HG03565 (cell line): ENCODE measurements around the gene POU5F1.

Experiments
- ATAC-seq: cut with Tn5 transposase; IDR thresholded peaks from one replicate; pipeline ENCODE4 v1.9.1; 2021; ENCODE audit warnings: mild to moderate bottlenecking, moderate library complexity; ENCODE audit not compliant: unreplicated experiment

The POU5F1 gene

DNA sequence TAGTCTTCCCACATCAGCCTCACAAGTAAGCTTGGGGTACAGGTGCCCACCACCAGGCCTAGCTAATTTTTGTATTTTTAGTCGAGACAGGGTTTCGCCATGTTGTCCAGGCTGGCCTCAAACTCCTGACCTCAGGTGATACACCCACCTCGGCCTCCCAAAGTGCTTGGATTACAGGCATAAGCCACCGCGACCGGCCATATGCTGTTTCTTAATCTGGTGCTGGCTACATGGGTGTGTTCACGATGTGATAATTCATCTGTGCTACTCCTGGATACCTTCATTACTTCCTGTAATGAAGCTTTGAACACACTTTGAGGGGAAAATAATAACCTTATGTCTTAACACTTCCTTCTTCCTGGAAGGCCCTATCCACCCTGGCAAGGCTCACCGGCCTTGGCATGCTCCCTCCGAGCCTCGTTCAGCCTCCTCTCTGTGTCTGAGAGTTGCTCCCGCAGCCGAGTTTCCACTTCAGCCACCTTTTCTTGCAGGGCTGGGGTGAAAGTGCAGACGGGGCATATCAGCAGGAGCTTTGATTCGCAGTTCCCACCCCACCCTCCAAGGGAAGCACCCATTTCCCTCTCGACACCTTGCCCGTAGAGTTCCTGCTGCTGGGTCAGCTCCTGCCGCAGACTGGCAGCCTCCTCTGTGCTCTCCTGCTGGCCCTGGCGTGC, 26.0 kb downstream of the POU5F1 start:
- ATAC-seq = no peak

DNA sequence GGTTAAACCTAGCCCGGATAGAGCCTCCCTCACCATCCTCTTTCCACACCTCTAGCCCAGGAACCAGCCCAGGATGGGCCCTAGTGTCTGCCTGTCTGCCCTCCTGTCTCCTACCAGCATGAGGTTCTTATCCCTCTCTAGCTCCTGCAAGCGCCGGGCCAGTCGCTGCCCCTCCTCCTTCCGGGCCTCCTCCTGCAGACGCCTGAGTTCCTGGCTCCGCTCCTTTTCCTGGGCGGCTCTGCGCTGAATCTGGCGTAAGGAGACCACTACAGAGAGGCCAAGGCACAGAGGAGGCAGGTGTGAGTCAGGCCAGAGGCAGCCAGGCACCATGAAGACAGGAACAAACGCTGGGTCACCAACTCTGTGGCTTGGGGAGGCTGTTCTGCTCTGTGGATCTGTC, 27.3 kb downstream of the POU5F1 start:
- no peak for ATAC-seq

DNA sequence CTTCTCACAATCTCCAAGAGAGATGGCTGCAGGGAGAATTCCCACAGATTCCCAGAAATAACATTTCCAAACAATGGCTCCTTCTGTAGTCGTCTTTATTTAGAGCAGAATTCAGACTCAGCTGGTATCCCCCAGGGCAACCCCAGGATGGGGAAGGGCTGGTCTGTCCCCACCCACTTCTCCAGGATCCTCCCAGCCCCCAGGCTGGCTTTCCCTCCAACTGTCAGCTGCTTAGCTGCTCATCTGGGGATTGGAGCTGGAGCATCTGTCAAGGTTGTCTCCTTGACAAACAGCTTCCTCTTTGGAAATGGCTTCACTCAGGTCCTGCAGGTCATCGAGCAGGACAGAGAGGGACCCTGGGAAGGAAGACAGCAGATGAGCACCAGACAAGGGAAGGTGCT, 28.1 kb downstream of the POU5F1 start:
- ATAC-seq = no peak

DNA sequence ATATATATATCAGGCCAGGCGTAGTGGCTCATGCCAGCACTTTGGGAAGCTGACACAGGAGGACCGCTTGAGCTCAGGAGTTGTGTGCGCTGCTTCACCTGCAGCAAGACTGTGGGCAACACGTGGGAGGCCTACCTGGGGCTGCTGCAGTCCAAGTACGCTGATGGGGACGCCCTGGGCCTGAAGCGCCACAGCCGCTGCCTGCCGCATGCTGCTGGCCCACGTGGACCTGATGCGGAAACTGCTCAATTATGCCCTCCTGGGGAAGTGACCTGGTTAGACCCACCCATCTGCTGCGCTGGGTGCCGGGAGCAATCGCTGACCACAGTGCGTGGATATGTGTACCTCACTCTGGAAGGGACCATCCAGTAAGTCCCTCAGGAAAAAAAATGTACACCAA, 29.8 kb downstream of the POU5F1 start:
- no peak for ATAC-seq

DNA sequence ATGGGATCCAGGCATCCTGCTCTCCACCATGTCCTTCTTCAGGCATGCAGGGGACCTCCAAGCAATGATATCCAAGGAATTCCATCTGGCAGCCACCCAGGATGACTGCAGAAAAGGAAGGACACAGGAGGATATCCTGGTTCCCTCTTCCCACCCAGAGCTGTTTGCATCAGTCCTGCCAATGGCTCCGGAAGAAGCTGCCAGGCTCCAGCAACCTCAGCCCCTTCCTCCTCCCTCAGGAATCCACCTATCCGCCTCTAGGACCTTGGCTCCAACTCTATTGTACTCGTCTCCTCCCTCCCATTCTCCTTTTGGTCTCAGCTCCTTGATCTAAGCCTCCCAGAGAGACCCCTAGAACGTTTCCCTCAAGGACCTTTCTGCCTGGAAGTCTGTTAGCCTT, 30.9 kb downstream of the POU5F1 start:
- ATAC-seq = no peak

DNA sequence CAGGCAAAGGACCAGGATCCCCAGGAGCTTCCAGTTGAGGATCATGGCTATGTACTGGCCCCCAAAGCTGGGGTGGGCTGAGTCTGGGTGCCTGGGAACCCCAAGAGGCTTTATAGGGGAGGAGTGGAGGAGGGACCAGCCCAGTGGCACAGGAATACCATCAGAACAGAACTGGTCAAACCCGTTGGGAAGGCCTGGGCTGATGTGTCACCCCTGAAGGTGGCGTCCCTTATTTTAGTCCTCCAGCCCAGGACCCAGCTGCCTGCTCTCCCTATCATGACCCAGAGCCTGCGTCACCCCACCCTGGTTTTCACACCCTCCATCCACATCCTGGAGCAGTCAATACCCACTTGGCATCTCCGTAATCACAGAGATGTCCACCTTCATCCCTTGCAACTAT, 31.5 kb downstream of the POU5F1 start, which contains the start of gene PSORS1C2:
Gene PSORS1C2 (minus strand): TSS at position 85 of the 400 bp plus-strand sequence. CDS start 40 bp downstream, at position 45.
- no peak for ATAC-seq

DNA sequence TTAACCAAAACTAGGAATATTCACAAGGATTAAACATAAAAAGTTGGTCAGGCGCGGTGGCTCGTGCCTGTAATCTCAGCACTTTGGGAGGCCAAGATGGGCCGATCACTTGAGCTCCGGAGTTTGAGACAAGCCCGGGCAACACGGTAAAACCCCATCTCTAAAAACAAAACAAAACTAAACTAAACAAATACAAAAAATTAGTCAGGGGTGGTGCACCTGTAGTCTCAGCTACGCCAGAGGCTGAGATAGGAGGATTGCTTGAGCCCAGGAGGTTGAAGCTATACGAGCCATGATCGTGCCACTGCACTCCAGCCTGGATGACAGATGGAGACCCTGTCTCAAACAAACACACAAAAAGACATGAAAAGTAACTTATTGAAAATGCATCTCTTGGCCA, 34.8 kb downstream of the POU5F1 start:
- ATAC-seq = no peak

DNA sequence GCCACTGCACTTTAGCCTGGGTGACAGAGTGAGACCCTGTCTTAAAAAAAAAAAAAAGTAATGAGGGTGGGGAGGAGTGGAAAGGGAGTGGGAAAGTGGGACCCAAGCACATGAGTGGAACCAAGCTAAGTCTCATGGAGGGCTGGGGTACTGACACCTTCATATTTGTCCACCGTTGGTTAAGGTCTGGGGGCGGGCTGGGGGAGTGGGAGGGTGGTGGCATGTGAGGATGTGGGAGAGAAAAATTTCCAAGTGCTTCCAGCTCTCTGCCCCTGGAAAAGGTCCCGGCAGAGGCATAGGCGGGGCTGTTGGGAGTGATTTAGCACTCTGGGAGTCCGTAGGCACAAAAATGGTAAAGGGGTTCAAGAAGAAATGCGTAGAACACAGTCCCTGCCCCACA, 37.7 kb downstream of the POU5F1 start:
- ATAC-seq = no peak

DNA sequence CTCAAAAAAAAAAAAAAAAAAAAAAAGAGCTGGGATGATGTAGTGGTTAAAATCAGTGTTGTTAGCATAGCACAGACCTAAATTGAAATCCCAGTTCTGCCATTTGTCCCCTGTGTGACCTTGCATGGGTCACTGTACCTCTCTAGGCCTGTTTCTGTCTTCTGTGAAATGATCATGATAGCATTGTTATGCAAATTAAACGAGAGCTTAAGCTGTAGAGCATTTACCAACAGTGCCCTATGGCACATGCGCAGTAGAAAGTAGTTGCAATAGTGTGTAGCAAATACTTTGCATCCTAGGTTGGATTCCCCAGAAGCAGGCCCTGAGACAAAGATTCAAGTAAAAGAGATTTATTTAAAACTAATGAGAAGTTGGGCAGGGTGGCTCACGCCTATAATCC, 38.9 kb downstream of the POU5F1 start:
- no peak for ATAC-seq

DNA sequence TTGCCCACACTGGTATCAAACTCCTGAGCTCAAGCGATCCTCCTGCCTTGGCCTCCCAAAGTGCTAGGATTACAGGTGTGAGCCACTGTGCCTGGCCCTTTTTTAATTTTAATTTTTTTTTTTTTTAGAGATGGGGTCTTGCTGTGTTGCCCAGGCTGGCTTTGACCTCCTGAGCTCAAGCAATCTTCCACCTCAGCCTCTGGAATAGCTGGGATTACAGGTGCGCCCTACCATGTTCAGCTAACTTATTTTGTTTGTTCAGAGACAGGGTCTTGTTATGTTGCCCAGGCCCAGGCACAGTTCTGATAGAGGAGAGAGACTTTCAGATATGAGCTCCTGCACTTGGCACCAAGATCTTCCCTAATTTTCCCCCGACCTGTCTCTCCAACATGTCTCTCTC, 39.7 kb downstream of the POU5F1 start:
- ATAC-seq = no peak

DNA sequence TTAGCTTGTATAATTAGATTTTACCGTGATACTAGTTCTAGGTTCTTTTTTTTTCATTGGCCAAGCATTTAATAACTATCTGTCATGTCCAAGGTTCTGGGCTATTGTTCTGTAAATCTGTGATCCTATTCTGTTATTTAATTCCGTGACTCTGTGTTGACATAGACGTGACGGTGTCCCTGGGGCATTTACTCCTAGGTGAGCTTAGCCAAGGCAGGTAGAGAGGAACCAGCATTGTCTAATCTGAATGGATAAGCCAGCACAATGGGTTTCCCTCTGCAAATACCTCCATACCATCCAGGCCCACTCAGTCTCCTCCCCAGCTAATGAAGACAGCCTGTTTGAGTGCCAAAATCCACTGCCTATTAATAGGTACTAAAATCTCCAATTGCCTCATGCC, 41.4 kb downstream of the POU5F1 start:
- ATAC-seq = no peak

DNA sequence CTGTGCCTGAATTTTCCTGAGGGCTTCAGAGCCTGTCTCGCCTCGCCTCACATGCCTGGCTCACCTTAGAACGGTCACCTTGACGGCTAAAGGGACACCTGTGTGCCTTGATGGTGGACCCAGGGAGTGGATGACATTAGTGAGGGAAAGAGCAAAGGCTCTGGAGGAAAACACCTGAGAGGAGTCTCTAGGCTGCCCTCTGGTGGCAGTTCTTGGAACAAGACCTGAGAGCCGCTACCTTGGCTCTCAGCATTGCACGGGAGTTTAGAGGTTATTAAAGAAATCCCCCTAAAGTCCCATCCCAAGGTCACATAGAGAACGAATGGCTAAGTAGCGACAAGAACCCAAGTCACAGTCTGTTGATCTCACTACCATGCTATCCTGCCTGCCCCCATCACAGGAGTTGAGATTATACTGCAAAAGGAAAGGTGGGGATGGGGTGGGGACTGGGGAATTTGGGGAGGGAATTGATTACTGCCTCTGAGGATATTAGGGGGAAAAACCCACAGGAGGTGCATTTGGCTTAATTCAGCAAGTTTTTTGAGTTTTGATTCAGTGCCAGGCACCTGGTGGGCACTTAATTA, 42.3 kb downstream of the POU5F1 start:
- no peak for ATAC-seq

DNA sequence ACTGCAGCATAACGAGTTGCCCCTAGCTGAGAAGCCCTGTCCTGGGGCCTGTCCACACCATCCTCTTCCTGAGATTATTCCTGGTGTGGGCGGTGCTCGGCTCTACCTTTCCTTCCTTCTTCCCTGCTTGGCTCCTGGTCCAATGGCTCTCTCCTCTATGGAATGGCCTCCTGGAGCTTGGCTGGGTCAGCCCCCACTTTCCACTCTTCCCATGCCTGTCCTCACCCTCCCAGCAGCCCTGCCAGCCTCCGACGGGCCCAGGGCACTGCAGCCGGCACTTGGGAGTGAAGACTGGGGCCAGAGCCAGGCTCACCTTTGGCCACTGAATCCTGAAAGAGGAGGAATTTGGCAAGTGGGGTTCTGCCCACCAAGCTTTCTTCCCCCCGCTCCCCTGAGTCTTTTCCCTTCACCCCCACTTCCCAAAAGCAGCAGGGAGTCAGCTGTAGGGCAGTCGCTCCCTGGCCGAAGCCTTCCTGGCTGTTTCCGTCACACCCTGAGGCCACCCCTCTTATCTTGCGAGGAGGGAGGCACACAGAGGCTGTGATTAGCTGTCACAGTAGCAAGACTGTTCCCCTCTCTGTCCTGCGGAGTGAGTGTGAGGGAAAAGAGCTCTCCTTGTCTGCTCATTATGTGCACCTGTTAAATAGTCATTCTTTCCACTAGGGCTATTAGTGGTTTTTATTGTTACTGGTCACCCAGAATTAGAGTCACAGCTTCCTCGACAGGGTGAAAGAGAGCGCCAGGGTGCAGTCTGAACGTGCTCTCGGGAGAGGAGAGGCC, 43.9 kb downstream of the POU5F1 start:
- no peak for ATAC-seq

DNA sequence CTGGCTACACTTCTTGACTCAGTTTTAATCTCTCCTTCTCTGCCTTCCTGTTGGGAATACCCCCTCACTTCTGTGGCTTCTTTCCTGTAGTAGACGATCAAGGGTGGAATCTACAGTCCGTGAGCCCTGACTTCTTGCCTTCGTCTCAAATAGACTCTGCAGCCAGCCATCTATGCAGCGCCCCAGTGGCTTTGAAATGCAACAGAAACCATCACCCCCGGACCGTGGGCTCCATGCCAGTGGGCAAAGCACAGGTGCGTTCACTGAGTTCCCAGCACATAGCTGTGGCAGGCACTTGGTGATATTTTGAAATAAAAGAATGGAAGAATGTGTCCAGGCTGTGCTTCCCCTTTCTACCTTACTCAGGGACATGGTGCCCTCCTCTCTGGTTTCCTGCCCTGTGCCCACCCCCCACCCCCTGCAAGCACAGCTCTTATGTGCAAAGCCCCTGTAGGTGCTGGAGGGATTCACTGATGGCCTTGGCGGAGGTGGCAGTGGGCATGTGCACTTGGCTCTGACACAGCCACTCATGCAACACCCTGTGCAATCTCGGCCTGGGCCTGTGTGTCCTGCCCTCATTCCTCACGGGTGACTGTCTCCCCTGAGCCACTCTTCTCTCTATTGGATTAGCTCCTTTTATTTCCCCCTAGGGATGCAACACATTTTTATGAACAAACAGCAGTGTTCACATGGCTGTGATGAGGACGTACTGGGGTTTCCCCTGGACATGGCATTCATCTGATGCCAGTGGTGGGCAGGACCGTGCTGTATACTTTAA, 44.7 kb downstream of the POU5F1 start:
- no peak for ATAC-seq

DNA sequence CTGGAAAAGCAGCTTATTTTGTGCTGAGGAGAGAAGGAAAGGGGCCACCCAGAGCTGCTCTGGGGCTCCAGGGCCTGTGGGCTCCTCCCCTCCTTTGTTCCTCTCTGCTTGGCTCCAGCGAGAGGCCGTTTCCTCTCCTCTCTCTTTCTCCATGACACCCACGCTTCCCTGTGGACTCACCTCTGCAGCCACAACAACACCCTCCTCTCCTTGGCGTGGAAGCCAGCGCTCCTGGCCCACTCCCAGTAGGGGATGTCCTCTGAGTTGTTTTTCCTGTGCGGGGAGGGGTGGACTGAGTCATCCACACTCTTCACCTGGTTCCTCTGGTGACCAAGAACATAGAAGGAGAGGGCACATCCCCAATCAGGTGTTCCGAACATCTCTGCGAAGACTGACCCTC, 45.3 kb downstream of the POU5F1 start:
- no peak for ATAC-seq

DNA sequence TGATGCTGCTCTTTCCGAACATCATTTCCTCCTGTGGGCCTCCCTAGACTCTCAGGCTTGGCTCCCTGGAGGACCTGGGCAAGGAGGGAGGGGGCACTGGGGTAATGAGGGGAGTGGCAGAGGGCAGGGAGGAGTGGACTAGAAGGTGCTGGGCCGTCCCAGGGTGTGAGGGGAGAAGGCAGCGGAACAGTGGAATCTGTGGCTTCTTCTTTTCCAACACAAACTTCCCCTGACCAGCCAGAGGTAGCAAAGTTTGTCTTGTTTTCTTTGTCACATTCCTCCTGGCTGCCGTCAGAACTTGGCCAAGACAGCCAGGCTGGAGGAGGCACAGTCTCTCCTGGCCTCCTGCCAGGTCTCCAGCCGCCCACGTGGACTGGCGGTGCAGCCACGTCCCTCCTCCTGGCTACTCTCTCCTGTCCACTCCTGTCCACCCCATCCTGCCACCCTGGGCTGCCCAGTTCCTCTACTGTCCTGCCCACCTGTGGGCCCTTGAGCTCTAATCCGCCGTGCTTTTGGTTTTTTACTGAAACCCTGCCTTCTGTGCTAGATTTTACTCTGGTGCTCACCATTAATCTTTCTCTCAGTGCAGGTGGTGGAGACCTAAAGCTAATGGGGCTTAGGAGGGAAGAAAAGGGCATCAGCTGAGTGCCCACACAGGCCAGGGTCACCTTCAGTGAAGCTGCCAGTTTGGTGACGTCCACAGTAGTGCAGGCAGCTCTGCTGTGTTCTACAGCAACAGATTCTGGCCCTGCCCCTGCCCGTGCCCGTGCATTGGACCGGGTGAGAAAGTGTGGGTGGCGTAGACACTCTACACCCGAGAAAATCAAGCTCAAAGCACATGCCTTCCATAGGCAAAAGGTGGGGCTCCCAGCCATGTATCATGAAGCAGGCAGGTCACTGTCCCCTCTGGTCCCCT, 47.4 kb downstream of the POU5F1 start:
- no peak for ATAC-seq

DNA sequence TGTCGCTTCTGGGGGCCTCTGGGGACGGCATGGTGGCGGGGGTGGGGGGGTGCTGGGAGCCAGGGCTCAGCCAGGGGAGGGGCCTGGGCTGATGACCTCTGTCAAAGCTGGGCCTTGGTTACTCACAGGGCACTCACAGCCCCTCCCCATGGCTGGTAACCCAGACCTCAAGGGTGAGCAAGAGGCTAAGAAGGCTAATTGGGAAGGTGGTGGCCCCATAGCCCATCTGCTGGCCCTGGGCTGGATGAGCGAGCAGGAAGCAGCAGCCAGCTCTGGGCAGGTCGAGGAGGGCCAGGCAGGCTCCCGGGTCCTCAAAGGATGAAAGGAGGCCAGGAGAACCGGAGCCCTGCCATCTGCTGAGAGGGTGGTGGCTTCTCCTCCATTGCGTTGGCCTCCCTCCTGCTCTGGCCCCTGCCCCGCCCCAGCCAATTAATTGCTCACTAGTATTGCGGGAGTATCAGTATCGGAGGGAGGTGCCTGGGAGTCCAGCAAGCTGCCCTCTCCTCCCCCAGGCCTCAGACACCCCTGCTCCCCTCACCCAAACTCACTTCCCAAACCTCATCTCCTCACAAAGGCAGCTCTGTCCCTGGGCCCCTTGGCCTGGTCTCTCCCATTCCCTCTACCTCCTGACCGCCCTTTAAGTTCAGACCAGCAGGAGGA, 49.2 kb downstream of the POU5F1 start:
- ATAC-seq = no peak

DNA sequence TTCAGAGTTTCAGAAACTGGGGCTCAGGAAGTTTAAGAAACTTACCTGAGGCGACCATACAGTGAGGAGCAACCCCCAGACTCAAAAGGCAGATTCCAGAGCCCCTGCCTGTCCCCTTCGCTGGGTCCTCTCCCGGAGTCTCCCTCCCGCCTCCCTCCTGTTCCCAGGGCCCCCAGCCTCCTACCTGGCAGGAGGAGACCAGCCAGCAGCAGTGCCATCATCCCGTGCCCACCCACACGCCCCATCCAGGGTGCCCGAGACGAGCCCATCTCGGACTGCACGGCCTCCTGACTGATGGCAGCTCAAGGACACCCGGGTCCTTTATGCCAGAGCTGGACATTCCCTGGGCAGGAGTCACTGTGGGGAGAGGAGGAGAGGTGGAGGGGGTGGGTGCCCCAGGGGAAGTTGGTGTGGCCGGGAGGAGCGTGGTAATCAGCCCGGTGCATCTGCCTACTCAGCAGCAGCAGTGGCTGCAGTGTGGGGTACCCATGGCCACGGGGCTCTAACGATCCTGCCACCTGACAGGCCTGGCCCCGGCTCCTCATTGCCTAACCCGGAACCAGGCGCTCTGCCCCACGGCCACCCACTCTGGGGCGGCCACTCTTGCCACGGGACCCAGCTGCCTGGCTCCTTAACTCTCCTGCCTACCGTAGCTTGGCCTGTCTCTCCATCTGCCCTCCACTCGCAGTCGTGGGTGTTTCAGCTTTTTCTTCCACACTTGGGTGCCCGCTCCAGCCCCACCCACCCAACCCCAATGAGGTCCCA, 50.1 kb downstream of the POU5F1 start, which contains the start of gene CDSN:
Gene CDSN (minus strand): TSS at position 296 of the 765 bp plus-strand sequence. CDS start 27 bp downstream, at position 269.
- ATAC-seq = no peak

DNA sequence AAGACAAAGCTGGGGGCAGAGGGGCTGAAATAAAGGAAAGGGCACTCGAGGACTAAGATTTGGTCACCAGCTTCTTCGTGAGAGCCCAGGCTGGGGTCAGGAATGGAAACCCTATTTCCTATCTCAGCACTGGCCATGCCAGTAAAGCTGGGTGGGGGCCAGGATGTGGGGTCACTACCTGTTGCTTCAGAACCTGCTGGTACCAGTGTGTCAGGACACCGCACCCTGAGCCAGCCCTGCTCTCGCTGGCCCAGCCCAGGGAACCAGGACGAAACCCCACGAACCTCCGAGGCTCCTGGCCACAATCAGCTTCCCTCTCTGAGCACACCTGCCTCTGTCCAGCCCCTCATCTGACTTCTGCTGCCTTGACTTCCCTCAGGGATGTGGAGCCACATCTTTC, 52.3 kb downstream of the POU5F1 start:
- no peak for ATAC-seq
